ENCODE results near the gene MPC1.

Gene MPC1

DNA sequence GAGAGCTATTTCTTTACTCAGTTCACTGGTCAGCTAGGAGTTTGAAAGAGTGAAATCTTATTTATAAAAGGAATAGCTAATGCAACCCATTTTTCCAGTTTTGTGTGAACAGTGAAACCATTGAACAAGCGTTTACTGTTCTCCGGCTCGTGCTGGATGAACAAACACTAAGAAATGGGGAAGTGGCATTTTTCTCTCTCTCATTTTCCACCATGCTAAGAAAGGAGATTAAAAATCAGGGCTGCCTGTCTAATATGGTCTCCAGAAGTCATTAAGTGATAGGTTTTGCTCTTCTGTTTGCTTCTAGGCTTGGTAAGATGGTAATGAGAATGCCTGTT is 39.6 kb downstream of the MPC1 start:
- no peak for DNase-seq

DNA sequence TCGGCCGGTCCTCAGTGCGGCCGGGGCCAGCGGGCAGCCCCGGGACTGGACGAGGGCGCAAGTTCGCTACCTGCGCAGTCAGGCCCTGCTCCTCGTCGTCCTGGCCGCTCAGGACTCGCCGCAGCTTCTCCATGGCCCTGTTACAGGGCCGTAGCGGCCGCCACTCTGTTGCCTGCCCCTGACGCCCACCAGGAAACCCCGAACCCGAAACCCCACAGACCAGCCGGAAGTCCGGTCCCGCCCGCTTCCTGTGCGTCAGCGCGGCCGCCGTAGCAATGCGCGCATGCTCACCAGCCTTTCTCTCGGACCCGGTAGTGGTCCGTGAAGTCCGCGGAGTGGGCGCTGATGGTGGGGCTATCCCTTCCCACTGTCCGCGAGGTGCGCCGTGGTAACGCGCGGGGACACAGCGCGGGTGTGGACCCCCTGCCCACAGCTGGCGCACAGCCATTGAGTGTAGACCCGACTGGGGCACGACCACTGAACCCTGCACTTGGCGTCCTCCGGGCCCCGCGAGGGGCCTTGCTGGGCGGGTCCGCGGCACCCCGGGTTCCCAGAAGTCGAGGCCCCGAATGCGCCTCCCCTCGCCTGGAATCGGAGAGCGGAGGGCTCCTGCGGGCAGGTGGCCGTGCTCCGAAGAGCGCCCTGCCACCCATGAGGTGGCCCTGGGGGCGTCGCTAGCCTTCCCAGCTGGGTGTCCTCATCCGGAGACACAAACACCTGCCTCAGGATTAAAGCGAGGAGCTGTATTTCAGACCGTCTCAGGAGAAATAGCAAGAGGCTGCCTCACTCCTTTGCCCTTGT is 40.2 kb downstream of the MPC1 start, which contains the start of gene SFT2D1:
TSS of gene SFT2D1 (minus strand) at position 197 of the 801 bp plus-strand sequence. CDS start at position 133, 64 bp downstream.
- peak; percentile 87 for DNase-seq

DNA sequence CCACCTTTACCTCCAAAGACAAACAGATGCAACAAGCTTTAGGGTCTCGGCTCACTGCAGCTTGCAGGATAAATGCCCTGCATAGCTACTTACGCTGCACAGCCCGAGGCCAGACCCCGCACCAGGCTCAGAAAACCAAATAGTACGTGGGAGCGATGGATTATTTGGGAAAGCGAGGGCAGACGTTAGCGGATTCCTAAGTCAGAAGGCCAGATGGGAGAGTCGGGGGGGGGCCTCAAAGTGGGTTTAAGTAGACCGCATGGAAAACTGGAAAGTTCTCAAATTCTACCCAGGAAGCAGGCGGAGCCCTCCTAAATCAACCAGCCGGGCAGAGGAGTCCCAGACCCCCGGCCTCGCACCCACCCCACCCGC is 40.8 kb downstream of the MPC1 start:
- no peak for DNase-seq

DNA sequence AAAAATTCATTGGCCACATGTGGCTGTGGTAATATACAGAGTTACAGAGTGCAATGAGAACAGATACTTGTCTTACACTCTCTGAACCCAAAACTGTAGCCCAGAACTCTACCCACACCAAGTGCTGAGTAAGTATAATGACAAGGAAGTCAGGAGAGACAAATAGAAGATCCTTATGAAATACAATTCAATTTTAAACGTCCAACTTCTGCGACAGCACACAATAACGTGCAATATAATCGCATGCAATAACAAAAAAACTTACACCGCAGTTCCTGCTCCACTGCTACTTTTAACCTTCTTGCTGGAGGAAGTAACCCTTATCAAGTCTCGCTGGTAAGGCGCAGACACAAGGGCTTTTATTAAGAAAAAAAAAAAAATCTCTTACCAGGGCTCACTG is 41.3 kb downstream of the MPC1 start:
- DNase-seq = no peak

DNA sequence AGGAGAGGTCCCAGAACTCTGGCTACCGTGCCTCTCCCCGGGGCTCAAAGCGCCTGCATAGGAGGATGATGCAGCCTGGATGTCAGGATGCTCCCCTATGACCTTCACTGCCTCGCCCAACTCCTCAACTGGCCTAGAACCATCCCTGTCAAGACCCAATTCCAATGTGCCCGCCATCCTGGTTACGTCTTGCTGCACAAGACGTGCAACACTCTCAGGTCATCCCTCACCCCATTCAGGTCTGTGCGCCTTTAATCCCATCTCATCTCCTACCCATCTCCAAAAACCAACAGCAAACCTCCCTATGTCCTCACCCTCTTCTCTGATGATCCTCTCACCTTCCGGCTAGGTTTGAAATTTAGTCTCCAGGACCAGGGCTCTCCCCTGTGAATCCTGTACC is 43.9 kb downstream of the MPC1 start:
- no peak for DNase-seq

DNA sequence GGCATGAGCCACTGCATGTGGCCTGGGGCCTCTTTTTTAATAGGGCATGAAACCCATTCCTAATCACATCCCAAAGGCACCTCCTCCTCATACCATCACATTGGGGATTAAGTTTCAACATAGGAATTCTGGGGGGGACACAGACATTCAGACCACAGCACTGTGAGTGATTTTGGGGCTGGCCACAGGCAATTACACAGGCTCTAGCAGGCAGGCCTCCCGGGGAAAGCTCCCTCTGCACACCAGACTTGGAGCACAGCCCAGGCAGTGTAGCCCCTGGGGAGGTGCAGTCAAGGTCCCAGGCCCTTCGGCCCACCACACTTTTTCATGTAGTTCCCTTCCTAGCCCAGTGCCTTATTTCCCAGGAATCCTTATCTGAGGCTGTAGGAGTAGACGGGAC is 45.9 kb downstream of the MPC1 start:
- DNase-seq = no peak

DNA sequence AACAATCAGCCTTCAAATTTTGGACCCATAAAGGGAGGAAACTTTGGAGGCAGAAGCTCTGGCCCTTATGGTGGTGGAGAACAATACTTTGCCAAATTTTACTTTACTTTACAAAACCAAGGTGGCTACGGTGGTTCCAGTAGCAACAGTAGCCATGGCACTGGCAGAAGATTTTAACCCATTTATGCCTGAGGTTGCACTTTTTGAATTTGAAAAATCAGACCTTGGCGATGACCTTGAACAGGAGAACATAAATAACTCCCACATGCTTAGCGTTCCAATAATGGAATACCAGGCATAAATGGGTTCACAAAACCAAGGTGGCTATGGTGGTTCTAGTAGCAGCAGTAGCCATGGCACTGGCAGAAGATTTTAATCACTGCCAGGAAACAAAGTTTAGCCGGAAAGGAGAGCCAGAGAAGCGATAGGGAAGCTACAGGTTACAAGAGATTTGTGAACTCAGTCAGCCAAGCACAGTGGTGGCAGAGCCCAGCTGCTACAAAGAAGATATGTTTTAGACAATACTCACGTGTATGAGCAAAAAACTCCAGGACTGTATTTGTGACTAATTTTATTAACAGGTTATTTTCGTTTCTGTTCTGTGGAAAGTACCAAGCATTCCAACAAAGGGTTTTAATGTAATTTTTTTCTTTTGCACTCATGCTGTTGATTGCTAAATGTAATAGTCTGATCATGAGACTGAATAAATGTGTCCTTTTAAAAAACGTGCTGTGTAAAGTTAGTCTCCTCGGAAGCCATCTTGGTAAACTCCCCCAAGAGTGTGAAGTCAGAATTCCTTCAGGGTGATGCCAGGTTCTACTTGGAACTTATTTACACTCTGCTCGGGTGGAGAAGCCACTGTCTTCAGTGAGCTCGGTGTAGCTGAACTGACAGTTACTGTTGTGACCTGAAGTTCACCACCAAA is 47.1 kb downstream of the MPC1 start:
- no peak for DNase-seq

DNA sequence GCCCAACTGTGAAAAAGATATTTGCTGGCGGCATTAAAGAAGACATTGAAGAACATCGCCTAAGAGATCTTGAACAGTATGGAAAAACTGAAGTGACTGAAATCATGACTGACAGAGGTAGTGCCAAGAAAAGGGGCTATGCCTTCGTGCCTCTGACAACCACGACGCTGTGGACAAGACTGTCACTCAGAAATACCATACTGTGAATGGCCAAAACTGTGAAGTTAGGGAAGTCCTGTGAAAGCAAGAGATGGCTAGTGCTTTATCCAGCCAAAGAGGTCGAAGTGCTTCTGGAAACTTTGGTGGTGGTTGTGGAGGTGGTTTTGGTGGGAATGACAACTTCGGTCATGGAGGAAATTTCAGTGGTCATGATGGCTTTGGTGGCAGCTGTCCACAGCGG is 47.9 kb downstream of the MPC1 start:
- no peak for DNase-seq

DNA sequence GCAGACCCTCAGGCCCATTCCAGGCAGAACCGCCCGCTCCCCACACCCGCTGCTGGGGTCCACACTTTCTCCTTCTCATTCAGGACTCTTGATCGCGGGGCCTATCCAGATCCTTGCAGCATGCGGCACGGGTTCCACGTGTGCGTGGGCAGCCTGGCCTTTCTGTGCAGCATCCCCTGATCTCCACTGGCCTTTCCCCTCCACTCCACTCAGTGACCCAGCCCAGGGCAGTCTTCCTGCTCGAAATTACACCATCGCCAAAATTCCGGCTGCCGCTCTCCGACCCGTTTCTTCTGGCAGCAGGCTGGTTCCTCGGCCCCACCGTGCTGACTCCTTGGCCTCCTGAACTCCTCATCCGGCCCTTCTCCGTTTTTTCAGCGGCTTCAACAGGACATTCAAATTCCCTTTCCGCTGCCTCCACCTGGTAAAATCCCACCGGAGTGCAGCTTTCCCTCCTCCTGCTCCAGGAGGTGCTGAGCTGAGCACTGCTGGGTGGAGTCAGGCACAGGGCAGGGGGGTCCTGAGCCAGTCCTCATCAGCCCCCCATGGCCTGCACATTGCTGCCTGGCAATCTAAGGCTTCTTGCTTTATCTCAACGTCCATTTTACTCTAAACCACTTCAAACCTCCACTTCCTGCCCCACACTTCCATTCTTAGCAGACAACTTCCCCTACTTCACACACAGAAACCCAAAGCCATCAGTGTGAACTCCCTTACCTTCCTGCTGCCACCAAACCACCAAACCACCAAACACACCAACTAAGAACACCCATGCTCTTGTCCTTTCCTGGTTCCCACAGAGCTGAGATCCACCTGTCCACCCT is 49.4 kb downstream of the MPC1 start:
- no peak for DNase-seq

DNA sequence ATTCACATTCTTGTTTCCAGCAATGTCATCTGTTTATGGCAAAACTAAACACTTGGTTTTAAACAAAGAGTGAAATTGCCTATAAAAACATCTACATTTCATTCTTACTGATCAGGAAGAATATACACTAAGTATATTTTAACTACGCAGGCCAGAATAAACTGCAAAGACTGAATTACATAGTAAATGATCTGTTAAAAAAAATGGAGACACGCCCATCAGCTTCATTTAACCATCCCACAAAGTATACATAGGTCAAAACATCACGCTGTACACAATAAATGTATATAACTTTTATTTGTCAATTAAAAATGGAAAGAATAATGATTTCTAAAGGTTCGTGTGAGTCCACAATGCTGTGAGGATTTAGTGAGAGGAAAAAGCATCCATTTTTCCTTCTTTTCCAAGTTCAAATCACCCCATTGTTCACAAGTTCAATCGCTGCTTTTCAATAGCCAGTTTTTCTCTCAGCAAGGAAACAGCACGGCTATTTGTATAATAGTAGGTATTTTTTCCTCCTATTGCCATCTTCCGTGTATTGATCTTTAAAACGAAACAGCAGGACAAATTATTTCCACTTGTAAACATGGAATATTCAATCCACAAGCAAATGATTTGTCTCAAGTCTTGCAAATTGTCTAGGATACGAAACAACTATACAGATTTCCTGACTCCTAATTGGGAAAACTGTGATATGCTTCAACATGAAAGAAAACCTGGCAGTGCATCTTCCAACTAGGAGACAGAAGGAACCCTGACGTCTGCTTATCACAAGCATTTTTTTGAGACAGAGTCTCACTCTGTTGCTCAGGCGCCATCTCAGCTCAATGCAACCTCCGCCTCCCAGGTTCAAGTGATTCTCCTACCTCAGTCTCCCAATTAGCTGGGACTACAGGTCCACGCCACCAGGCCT is 51.0 kb downstream of the MPC1 start:
- DNase-seq = no peak

DNA sequence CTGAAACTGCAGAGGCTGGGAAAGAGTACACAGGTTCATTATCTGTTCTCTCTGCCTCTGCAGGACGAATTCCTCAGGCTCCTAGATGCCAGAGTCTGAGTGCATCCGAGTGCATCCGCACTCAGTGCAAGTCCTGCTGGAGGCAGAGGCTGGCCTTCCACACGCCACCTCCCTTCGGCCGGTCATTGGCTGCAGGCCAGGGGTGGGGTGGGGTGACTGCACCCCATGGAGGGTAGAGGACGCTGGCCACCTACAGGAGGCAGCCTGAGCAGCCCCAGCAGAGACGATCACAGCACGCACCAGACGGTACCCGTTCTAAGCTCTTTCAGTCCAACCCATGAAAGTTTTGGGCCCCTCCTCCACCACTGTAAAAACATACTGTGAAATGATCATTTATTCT is 52.1 kb downstream of the MPC1 start:
- DNase-seq = no peak

DNA sequence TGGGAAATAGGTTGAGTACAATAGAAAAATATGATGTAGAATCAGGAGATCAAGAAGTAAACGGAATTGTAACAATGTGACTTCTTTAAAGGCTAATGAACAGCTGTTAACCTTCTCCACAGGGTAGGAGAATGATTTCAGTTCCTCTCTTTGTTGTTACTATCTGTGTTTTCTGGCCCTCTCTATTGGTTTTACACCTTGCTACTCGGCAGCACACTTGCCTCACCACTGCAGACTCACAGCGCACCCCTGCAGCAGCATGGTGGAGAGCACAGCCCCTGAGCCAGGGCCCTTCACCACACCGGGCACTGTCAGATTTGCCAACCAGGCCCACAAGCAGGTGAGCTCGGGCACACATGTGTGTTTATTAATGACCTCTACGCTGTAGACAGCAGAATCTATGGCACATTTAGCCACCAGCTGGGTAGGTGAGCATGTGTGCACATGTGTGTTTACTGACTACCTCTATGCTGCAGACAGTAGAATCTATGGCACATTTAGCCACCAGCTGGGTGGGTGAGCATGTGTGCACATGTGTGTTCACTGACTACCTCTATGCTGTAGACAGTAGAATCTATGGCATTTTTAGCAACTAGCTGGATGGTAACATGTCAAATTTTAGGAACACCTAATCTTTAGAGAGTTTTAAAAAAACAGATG is 57.2 kb downstream of the MPC1 start:
- no peak for DNase-seq

DNA sequence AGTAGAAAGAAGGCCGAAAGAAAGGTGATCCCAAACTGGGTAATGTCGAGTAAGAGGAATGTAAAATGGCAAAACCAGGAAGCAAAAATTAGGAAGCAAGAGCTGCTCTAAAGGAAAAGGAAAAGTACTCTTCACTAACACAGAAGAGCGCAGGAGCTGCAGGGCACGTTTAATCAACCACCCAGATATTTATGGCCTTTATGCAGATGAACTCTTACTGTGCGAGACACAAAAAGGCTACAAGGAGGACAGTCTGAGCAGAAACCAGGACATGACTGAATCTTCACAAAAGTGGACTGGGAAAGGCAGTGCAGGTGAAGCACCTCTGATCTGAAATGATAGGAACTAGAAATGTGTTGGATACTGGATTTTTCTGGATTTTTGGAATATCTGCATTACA is 59.3 kb downstream of the MPC1 start:
- no peak for DNase-seq

DNA sequence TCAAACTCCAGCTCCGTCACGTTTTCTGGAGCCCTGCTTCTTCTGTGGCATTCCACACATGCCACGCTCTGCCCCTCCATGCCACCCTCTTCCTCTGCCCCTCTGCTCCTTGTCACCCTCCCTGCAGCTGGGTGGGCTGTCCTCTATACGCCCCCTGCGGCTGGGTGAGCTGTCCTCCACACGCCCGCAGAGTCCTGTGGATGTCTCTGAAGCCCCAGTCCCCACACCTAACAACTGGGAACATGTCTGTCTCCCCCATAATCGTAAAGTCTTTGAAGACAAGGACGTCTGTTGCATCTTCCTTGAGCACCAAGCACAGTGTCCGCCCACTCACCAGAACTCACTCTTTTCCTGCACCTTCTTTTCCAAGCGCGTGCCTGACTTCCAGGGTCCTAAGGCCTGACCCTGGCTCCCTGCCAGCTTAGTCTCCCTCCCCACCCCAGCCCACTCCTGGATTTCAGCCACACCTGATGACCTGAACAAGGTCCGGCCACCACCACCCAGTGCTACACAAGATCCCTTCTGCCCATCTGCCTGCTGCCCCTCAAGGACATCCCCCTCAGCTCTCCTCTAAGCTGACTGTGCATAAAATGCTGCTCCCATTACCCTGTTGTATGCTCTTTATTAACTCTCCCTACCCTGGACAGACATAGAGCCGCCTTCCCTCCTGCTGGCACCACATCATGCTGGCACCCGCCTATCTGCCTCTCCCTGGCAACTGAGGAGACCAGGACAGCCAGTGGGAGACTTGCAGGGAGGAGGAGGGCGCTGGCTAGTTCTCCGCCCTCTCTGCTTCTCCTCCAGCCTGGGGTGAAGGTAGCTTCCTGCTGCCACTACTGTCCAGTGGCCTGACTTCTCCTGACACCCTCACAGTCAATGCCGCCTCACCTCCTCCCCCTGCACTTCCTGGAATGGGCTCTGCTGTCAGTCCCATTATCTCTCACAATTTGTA is 63.8 kb downstream of the MPC1 start:
- no peak for DNase-seq

DNA sequence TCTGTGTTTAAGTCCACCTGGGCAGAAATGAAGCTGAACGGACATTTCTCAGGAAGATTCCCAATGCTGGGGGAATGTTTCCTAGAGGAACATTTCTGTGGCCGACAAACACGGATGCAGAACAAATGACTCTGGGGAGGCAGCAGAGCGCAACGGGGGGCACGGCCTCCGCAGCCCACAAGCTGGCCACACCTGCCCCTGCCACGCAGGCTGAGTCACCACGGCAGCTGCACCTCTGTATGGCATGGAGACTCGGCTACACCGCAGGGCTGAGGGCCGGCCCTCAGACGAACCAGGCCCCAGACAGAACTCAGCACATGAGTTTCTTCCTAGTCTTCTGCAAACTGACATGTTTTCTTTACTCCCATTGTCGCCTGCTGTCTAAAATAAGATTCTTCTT is 64.5 kb downstream of the MPC1 start:
- DNase-seq = no peak

DNA sequence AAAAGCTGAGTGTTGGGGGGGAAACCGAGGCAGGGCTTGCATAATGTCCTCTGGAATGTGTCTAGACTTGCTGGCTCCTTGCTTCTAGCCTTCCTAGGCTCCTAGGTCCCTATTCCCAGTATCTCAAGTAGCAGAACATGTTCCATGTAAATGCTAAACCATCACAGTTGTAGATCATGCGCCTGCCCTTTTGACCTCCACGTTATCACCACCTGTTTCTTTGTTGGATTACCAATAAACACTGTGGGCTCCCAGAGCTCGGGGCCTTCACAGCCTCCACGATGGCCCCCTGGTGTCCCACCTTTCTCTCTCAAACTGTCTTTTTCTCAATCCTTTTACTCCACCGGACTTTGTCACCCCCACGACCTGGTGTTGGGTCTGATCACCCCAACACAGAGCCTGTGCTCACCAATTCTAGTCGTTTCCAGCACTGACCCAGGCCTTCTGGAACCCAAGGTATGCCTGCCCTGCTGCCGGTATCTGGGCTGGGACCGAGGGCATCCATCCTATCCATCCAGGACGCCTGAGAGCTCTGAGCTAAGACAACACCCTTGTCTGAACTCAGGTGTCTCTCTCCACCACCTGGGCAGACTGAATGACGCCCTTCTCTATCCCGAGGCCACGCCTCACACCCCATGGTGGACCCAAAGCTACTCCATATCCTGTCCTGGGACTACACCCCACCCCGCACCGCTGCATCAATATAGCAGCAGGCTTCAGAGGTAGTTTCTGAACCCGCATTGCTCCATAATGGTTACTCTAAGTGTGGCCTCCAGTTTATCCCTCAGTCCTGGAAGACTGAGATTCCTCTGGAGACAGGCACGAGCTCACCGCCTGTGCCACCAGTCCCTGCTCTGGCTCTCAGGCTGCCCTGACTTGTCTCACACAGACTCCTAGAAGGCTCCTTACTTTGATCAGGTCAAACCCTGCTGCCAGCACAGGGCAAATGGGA is 65.2 kb downstream of the MPC1 start:
- no peak for DNase-seq

DNA sequence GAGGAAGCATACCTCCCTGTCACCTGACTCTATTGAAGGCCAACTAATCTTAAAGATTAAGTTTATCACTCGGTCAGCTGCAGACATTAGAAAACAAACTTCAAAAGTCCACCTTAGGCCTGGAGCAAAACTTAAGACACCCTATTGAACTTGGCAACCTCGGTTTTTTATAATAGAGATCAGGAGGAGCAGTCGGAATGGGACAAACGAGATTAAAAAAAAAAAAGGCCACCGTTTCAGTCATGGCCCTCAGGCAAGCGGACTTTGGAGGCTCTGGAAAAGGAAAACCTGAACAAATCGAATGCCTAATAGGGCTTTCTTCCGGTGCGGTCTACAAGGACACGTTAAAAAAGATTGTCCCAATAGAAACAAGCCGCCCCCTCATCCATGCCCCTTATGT is 67.3 kb downstream of the MPC1 start:
- no peak for DNase-seq

All from 8988T (cell line).